NCI-H128 (cell line): ENCODE measurements around the gene KRT80.

Source experiments
- DNase-seq: peaks from one replicate; lab custom pipeline; 2025; ENCODE audit not compliant: unreplicated experiment; lab: John Stamatoyannopoulos, UW

KRT80 gene

DNA sequence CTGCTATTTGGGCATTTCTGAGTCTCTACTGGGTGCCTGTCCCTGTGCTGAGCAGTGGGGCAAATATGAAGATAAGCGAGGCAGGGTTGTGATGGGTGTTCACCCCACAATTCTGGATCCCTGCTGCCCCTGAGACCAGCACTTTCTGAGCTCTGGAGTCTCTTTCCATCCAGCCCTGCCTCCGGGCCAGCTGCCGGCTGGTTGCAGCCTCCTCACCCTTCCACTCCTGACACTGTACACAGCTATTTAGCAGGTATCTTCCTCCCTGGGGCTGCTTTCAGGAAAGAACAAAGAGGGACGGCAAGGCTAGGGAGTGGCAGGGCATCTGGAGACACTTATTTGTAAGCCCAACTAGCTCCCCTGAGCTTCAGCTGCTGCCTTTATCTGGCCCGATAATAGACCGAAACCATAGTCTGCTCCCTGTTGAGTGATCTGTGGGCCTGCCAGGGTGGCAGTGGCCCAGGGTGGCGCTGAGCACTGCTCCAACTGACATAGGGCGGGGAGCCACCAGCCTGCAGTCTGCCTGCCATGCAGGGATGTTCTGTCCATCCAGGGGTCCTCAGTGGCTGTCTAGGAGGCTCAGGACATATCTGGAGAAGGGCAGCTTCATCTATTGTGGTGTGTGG lies 7.6 kb upstream of the KRT80 start:
- DNase-seq, result no peak

DNA sequence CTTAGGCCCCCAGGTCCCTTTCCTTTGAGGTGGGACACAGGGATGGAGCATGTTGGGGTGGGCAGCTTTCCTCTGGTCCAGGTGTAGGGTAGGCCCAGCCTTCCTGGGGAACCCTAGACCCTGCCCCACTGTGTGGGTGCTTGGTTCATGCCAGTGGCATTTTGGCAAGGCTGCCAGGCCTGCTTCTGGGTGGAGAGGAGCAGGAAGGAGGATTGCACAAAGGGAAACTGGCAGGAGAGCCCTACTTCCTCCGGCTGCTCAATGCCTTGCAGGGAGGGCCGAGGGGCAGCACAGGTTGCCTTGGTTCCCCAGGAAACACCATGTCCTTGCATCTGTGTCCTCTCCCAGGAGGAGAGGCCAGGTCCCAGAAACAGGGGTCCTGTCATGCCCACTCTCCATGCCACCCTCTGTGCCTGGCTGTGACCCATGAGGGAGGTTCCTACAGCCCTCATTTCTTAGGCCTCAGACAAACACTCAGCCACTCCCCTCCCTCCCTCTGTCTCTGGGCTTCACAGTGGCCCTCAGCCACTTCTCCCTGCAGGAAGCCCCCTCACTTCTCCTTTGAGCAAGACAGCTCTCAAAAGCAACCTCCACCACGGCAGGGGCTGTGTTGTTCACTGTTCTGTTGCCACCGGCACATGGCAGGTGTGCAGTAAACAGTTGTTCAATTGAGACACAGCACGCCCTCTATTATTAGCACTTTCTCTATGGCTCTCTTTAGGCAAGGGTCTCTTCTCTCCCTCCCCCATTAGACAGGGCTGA lies 6.8 kb upstream of the KRT80 start:
- DNase-seq, result peak; percentile 42

GRCh38 chr12:52197371-52198231 lies 5.8 kb upstream of the KRT80 start:
- DNase-seq, result no peak

DNA sequence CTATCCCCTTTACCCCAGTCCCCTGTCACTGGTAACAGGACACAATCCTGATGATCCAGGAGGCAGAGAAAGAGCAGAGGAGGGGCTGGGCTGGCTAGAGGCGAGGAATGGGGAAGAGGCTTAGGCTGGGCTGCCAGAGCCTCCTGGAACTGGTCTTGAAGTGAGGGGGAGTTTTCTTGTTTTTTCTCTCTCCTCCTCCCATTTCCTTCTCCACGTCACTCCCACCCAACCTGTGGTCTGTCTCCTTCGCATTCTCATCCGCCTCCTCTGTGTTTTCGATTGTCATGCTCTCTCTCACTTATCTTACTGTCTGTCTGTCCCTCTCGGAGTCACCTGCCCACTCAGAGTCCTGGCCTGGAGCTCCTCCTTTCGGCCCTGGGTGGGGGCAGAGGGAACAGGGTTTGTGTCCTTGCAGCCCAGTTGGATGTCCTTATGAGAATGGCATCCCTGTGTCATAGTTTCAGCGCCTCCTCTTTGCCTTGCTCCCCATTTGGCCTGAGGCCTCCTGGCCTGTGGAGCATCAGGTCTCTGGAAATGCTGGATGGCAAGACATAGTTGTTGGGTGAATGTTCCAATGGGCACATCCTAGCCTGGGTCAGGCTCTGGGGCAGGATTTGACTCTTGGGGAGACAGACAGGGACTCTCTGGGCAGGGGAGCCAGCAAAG lies 3.4 kb upstream of the KRT80 start:
- no peak for DNase-seq

GRCh38 chr12:52193991-52194390 lies 2.2 kb upstream of the KRT80 start:
- no peak for DNase-seq

GRCh38 chr12:52193532-52193931 lies 1.7 kb upstream of the KRT80 start:
- no peak for DNase-seq

GRCh38 chr12:52190860-52191729 lies 719 bp downstream of the KRT80 start:
- DNase-seq, result no peak

- DNase-seq, result no peak
These were observed 2.2 kb downstream of the KRT80 start for GRCh38 chr12:52189376-52190174.

DNA sequence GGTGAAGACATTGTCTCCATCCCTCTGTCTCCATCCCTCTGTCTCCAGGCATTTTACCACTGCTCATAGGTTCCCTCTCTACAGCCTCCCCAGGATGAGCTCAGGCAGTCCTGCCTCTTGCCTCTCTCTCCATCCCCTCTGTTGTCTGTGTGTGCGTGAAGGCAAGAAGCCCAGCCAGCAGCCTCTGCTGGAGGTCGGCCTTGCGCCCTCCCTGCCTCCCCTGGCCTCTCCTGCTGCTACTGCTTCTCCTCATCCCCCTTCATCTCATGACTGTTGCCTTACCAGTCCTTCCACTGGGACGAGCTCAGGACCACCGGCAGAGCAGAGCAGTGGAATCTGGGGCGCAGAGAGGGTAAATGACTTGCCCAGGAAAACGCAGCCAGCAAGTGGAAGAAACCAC lies 3.2 kb downstream of the KRT80 start:
- DNase-seq, result no peak

DNA sequence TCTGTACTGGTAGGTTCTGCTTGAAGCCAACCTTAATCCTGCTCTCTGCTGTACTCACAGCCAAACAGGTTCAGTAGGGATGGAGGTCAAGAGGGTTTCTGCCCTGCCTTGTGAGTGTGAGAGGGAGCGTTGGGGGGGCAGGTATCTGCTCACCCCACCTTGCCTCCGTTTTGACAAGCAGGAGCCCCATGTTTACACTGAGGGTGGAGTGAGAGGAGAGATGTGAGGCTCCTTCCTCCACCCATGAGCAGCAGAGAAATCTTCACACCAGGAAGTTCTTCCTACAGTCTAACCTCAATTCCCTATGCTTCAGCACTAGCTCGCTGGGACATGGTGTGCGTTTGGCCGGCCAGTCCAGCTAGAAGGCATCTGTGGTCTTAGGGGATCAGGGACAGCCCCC lies 4.2 kb downstream of the KRT80 start:
- no peak for DNase-seq

GRCh38 chr12:52187206-52187605 lies 4.6 kb downstream of the KRT80 start:
- no peak for DNase-seq

DNA sequence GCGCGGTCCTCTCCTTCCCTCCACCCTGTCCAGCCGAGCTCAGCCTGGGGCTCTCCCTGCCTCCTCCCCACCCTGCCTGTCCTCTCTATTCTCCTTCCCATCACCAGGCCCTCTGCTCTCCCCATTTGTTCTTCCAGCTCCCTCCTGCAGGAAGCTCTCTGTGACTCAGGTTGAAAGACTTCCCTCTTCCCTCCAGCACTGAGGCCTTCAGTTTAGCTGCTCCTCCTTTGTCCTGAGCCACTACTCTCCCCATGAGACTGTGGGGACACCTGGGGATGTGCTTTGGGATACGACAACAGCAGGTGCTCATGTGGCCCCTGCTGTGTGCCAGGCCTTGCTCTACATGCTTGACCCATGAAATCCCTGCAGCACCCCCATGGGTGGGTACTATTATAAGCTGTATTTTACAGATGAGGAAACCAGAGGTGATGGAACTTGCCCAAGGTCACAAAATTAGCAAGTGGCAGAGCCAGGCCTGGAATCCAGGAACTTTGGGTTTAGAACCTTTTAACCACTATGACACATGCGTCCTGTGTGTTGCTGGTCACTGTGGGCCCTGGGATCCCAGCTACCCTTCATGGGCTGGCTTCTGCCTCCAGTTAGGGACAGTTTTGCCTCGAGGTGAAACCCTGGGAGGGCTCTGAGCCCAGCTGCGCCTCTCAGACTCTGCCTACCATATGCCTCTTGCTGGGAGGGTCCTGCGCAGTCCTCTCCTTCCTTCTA lies 5.5 kb downstream of the KRT80 start:
- no peak for DNase-seq

DNA sequence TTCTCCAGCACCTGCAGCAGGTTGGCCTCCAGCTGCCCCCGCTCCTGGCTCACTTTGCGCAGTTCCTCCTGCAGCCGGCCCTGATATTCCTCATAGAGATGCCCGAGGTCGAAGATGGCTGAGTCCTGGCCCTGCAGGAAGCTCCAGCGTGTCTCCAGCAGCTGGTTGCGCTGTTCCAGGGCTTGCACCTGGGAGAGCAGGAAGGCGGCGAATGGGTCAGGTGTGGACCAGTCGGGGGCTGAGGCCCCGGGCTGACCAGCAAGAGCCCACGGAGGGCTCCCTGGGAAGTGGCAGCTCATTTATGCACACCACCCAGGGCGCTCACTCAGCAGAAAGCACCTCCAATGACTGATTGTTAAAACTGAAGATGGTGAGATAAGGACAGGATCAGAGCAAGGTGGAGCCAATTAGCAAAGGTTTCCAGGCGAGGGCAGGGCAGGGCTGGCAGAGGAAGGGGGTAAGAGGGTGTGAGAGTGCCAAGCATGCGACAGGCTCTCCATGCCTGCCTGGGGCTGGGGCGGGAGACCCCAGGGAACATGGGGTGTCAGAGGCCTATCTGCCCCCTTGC lies 6.3 kb downstream of the KRT80 start:
- DNase-seq, result no peak

GRCh38 chr12:52184813-52185212 lies 7.0 kb downstream of the KRT80 start:
- no peak for DNase-seq

DNA sequence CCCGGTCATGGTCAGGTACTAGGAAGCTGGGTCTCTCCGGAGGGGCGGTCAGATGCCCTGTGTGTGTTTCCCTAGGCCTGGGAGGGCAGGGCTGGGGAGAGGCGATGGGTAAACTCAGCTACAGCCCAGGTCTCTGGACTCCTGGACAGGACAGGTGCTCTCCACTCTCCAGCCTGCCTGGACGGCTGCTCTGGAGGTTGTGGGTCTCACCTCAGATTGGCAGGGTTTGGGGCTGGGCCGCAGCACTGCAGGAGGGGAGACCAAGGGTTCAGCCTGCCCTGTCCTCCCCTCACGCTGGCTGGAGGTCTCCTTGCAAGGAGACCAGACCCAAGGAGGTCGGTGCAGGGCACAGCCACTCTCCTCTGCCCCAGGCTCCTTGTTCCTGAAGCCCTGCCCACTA lies 7.8 kb downstream of the KRT80 start:
- DNase-seq, result no peak

DNA sequence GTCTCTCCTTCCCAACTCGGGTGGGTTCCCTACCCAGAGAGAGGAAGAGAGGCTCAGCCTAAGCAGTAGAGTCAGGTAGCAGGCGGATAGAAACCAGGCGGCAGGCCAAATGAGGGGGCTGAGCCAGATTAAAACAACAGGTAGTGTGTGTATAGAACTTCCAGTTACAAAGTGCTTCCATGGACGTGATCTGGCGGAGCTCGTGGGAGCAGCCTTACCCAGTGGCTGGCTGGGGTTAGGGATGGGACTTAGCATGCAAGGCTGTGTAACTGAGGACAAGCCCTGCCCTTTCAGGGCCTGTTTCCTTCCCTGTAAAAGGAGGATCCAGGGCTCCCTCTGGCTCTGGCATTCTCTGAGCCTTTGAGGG lies 8.3 kb downstream of the KRT80 start:
- no peak for DNase-seq

DNA sequence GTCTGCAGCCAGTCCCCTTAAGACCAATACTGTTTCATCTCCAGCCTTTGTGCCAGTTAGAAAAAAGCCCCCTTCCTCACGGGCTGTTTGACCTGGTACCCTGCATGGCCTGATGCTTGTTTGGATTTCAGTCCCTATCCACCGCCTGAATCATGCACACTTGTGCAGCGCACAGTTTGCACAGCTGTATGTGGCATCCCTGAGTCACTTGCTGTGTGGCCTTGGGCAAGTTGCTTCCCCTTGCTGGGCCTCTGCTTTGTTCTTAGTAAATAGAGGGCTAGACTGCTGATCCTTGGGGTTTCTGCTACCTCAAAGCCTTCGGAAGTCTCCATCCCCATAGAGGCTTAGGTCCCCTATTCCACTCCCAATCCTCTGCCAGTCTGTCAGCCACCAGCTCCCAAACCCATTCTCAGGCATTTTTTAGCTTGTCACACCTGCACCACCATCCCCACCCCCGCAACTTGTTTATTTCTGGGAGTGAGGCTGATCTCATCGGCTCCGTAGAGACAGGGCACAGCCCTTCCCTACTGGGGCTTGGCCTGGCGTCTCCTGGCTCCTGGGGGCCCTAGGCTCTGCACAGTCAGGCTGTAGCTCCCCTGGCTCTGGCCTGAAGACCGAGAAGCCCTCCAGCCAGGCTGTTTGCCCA lies 8.8 kb downstream of the KRT80 start:
- DNase-seq, result no peak

DNA sequence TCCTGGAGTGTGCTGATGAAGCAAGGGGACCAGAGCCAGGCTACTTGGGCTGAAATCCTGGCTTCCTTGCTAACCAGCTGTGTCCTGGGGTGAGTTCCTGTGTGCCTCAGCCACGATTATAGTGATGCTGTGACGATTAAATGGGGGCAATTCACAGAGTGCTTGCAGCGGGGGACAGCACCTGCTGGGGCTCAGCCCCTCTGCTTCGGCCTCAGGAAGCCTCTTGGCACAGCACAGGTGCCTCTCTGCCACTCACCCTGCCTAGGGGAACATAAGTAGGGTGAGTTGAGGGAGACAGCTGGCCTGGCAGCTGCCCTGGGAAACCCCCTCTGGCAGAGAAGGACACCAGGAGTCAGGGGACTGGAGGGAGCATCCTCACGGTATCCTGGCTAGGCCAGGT lies 9.4 kb downstream of the KRT80 start:
- DNase-seq, result no peak
